Fibroblast of lung (primary cell): ENCODE results near the gene ZMYM4.

Experiments
- EZH2 ChIP-seq: IDR thresholded peaks from 2 replicates; pipeline ENCODE4 v1.5.1; 2012; ENCODE audit warnings: low read length, control low read depth, mild to moderate bottlenecking; ENCODE audit errors: missing control alignments
- TF ChIP-seq, protein P1 (sequence below), 2 donors: IDR thresholded peaks in 1 of 2; conservative IDR thresholded peaks in 1 of 2; 1 replicate in 1 of 2; 2 replicates in 1 of 2; pipeline ENCODE4 v1.5.1; 2011 to 2012; ENCODE audit warnings: low read length in 2 of 2, control low read depth in 1 of 2, inconsistent platforms in 1 of 2, low read depth in 1 of 2, mild to moderate bottlenecking in 1 of 2

DNA sequence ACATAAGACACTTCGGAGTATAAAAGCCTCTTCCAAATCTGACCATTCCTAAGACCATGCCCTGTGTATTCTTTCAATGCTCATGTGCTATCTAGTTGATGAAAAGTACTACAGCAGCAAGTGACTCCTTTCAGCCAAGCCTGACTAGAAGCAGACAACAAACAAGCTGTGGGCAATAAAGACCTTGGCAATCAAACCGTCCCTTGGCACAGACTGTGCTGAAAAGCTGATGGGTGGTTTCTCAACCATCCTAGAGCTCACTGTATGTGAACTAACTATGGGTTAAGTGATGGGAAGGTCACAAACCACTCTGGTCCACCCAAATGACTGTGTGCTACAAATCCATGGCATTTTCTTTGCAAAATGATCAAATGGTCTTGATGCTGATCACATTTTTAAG is 194.7 kb downstream of the ZMYM4 start:
- TF ChIP-seq, protein P1, sequence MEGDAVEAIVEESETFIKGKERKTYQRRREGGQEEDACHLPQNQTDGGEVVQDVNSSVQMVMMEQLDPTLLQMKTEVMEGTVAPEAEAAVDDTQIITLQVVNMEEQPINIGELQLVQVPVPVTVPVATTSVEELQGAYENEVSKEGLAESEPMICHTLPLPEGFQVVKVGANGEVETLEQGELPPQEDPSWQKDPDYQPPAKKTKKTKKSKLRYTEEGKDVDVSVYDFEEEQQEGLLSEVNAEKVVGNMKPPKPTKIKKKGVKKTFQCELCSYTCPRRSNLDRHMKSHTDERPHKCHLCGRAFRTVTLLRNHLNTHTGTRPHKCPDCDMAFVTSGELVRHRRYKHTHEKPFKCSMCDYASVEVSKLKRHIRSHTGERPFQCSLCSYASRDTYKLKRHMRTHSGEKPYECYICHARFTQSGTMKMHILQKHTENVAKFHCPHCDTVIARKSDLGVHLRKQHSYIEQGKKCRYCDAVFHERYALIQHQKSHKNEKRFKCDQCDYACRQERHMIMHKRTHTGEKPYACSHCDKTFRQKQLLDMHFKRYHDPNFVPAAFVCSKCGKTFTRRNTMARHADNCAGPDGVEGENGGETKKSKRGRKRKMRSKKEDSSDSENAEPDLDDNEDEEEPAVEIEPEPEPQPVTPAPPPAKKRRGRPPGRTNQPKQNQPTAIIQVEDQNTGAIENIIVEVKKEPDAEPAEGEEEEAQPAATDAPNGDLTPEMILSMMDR (conservative IDR thresholded peaks at IDR 0.05 in 1 of 2, IDR thresholded peaks at IDR 0.05 in 1 of 2; ENCODE audit: low read depth in 1 of 2, low read length in 2 of 2) = no peak
- TF ChIP-seq EZH2 = no peak
